GM12875 (cell line): ENCODE results near the gene LY6G6C.

Source experiments
- H3K4me3 ChIP-seq: one replicate; pipeline ENCODE4 v1.5.1; 2011; ENCODE audit warnings: low read depth, low read length, control low read depth
- TF ChIP-seq, protein P1 (sequence below): IDR thresholded peaks from 2 replicates; pipeline ENCODE4 v1.5.1; 2011; ENCODE audit warnings: low read depth, mild to moderate bottlenecking, control low read depth, inconsistent platforms, low read length, moderate library complexity, borderline replicate concordance; ENCODE audit not compliant: insufficient read depth

LY6G6C gene

DNA sequence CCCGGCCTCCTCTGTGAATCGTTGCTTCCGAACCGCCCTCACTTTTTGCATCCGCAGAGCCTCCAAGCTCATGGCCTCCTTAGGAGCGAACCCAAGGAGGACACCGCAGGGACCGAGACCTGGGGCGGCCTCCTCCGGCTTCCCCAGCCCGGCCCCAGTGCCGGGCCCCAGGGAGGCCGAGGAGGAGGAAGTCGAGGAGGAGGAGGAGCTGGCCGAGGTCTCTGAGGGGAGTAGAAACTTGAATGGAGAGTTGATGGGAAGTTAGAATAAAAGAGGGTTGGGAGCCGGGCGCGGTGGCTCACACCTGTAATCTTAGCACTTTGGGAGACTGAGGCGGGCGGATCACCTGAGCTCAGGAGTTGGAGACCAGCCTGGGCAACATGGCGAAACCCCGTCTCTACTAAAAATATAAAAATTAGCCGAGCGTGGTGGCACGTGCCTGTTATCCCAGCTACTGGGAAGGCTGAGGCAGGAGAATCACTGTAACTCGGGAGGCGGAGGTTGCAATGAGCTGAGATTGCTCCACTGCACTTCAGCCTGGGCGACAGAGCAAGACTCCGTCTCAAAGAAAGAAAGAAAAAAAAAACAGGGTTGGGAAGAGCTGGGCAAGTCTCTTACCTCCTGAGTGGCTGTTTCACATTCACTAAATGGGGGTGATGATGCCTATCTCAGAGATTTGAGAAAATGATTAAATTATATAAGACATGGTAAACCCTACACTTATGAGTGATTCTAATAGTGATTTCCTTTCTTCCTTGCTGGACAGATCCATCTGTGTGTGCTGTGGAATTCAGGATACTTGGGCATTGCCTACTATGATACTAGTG lies 19.1 kb upstream of the LY6G6C start:
- H3K4me3 ChIP-seq = peak overlapping the region; percentile 68
- TF ChIP-seq, protein P1, sequence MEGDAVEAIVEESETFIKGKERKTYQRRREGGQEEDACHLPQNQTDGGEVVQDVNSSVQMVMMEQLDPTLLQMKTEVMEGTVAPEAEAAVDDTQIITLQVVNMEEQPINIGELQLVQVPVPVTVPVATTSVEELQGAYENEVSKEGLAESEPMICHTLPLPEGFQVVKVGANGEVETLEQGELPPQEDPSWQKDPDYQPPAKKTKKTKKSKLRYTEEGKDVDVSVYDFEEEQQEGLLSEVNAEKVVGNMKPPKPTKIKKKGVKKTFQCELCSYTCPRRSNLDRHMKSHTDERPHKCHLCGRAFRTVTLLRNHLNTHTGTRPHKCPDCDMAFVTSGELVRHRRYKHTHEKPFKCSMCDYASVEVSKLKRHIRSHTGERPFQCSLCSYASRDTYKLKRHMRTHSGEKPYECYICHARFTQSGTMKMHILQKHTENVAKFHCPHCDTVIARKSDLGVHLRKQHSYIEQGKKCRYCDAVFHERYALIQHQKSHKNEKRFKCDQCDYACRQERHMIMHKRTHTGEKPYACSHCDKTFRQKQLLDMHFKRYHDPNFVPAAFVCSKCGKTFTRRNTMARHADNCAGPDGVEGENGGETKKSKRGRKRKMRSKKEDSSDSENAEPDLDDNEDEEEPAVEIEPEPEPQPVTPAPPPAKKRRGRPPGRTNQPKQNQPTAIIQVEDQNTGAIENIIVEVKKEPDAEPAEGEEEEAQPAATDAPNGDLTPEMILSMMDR = no peak

DNA sequence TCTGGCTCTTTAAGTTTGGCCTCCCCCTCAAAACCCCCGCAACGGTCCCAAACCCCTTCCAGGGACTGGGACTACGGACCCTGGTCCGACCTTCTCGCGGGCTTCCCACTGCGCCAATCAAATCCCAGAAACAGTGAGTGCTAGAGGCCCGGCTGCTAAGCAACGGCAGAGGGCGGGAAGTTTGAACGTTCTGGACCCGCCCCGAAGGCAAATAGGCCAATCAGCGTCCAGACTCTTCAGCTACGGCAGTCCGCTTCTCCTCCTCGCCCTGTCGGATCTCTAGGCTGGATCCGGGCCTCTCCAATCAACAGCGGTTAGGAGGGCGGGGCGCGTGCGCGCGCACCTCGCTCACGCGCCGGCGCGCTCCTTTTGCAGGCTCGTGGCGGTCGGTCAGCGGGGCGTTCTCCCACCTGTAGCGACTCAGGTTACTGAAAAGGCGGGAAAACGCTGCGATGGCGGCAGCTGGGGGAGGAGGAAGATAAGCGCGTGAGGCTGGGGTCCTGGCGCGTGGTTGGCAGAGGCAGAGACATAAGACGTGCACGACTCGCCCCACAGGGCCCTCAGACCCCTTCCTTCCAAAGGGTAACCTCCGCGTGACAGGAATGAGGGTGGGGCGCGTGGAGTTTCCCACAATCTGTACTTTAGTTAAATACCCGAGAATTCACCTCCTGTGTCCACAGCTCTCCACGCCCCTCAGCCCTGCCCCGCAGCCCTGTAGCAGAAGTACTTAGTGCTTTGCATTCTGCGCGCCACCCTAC lies 18.3 kb upstream of the LY6G6C start, which contains the start of gene MSH5:
TSS of gene MSH5 (plus strand) at position 367 of the 758 bp plus-strand sequence. CDS start 462 bp downstream, outside the sequence.
- H3K4me3 ChIP-seq = peak within 1 kb of the TSS; percentile 68
- TF ChIP-seq, protein P1 = no peak

DNA sequence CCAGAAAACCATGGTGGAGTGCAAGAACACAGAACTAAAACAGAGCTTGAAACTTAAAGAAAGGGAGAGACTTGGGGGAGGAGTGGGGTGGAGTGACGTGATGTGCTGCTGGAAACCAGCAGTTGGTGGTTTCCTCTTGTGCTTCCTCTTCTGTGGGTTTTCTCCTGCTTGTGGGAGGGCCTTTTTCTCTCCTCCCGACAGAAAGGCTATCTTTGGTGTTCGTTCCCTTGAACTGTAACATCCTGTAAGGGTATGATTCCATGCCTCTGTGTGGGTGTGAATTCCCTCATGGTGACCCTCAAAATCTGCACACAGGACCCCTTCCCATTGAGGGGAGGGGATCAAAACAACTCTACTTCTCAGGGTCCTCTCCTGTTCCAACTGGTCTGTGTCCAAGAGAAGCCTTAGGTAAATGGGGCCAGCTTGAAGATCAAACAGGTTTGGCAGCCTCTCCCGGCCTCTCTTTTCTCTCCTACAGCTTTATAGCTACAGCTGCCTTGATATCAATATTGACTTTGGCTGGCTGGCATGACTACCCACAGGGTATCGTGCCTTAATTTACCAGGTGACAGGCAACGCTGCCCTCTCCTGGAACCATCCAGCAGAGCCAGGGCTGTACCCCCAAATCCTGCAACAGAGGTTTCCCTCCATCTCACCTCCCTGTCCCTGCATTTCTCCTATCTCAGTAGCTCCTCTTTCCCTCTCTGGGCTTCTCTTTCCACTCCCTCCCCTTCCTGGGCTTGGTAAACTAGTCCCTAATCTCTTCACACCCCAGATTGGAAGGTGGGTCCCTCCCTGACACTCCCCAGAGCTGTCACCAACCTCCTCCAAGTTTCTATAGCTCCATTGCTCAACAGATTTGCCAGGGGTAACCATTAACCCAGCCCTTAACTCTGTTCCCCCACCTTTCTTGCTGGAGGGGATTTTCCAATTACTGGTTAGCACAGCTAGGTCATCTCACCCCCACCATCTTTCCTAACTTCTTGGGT lies 16.7 kb upstream of the LY6G6C start:
- H3K4me3 ChIP-seq = peak overlapping the region; percentile 11
- TF ChIP-seq, protein P1 = no peak

DNA sequence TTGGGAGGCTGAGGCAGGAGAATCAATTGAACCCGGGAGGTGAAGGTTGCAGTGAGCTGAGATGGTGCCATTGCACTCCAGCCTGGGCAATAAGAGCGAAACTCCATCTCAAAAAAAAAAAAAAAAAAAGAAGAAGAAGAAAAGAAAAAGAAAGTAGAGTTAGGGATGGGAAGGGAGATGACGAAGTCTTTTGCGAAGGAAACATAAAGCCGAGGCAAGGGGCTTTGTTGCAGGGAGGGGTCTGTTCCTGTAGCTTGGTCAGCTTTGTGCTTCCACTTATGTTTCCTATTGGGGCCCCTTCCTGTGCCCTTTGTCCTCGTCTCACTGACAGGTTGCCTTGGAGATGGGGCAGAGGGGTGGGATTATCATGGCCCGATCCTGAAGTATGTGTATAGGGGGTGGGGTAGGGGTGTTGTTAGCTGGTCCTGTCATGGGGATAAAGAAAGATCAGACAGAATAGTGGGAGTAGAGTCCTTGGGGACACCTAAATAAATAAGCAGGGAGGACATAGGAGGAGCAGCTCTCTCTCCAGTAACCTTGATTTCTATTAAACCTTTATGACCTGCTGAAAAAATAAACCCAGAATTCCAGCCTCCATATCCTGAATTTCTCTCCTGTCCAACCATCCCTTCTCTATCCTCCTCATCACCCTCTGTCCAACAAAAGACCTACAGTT lies 15.9 kb upstream of the LY6G6C start:
- H3K4me3 ChIP-seq = no peak overlapping the region
- TF ChIP-seq, protein P1 = no peak

DNA sequence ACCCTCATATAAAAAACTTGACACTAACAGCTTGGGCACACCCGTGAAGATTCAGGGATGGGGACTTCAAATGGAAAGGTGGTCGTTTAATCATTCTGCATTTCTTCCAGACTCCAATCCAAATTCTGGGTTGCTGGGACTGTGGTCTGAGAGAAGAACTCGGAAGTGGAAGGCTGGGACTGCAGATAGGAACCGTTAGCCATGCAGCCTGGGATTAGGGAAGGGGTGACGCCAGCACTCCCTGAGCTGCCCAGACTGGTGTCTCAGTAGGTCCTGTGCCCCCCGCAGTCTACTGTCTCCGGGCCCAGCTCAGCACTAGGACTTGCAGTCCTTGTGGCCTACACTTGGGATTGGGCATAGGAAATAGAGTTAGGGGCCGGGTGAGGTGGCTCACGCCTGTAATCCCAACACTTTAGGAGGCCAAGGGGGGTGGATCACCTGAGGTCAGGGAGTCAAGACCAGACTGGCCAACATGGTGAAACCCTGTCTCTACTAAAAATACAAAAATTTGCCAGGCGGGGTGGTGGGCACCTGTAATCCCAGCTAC lies 15.3 kb upstream of the LY6G6C start:
- TF ChIP-seq, protein P1 = no peak
- peak overlapping the region; percentile 64 for H3K4me3 ChIP-seq
